ENCODE data around the gene ROBO1.

ROBO1 gene

DNA sequence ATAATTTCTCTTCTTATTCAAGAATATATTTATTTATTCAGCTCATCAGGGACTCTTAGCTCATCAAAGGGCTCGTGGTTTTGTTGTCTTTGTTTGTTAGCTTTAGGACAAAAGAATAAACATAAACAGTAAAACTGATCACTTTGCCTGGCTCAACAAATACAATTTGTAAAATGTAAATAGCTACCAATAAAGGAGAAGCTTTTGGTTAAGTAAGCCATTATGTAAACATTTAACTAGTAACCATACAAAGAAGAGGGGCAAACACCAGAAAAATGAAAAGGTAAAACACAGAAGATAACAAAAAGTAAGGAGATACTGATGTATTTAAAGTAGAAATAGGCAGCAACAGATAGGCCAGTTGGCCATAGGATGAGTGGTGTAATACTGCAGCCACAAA is 761.7 kb downstream of the ROBO1 start:
- TF ChIP-seq, protein P1, sequence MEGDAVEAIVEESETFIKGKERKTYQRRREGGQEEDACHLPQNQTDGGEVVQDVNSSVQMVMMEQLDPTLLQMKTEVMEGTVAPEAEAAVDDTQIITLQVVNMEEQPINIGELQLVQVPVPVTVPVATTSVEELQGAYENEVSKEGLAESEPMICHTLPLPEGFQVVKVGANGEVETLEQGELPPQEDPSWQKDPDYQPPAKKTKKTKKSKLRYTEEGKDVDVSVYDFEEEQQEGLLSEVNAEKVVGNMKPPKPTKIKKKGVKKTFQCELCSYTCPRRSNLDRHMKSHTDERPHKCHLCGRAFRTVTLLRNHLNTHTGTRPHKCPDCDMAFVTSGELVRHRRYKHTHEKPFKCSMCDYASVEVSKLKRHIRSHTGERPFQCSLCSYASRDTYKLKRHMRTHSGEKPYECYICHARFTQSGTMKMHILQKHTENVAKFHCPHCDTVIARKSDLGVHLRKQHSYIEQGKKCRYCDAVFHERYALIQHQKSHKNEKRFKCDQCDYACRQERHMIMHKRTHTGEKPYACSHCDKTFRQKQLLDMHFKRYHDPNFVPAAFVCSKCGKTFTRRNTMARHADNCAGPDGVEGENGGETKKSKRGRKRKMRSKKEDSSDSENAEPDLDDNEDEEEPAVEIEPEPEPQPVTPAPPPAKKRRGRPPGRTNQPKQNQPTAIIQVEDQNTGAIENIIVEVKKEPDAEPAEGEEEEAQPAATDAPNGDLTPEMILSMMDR (IDR thresholded peaks at IDR 0.05) = no peak
- no peak for TF ChIP-seq ZFX (IDR thresholded peaks at IDR 0.05; ENCODE audit: borderline replicate concordance)
- no peak overlapping the region for H3K27ac ChIP-seq

DNA sequence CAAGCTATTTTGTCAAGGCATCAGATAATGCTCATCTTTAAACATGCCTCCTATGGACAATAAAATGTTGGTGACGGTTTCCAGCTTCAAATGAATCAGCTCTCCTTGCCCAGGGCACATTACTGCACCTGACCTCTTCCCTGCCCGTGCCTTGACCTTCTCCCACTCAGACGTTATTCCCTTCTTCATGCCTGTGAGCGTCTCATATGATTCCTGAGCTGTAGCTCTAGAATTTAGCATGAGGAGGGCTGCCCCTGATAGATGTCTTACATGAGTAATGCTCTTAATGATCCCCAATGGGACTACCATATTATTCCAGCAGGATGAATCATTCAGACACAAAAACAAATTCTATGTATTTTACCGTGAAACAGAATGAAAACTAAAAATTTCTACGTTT is 762.7 kb downstream of the ROBO1 start:
- no peak overlapping the region for H3K27ac ChIP-seq
- TF ChIP-seq ZFX (IDR thresholded peaks at IDR 0.05; ENCODE audit: borderline replicate concordance) = no peak
- TF ChIP-seq, protein P1 (IDR thresholded peaks at IDR 0.05) = no peak

DNA sequence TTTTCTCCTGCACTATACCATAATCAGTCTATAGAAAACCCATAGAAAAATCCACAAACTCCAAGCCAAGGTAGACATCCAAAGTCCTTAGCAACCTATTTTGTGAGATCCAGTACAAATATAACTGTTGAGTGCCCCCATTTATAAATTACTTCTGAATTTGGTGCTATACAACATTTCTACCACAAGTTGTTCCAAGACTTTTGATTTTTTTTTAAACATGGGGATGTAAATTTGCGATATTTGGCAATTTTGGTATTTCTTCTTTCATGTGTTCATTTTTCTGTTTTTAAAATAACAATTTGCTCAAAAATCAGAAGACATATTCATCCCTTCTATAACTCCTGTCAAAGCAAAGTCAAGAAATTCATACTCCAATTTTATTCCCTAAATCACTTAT is 763.8 kb downstream of the ROBO1 start:
- H3K27ac ChIP-seq = no peak overlapping the region
- TF ChIP-seq, protein P1 (IDR thresholded peaks at IDR 0.05) = no peak
- TF ChIP-seq ZFX (IDR thresholded peaks at IDR 0.05; ENCODE audit: borderline replicate concordance) = no peak

DNA sequence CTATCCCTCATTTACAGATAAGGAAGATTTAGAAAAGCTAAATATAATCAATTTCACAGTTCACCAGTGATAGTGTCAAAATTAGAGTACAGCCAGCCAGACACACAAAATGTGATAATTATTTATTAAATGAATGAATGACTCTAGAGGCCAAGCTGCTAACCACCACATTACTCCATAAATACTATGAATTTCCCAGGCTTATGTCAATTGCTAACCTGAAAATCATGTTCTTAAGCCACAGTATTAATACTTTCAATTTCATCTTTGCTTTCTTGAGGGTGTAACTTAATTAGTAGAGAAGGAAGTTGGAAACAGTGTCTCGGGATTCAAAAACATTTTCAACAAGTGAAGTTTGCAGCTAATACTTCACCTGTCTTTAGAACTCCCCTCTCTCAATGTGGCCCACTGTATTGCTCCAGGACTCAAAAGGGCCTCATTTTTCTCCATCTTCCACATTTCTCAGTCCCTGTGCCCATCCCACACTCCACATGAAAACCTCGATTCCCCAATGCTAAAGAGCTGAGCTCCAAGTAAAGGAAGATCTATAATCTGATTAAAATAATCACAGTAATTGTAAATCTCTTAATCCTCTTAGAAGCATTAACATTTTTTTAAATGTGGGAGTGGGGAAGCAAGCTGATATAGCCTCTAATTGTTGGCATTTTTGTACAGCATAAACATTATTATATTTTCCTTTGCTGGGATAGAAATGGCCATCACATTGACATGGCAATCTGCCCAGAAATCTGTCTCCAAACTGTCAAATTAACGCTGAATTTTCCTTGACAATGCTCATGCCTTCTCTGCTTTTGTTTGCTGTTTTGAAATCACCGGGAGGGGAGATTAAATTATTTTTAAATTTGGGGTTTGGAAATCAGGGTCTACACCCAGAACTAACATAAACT is 765.1 kb downstream of the ROBO1 start:
- TF ChIP-seq, protein P1 (IDR thresholded peaks at IDR 0.05) = no peak
- TF ChIP-seq ZFX (IDR thresholded peaks at IDR 0.05; ENCODE audit: borderline replicate concordance) = no peak
- no peak overlapping the region for H3K27ac ChIP-seq

- TF ChIP-seq ZFX (IDR thresholded peaks at IDR 0.05; ENCODE audit: borderline replicate concordance) = no peak
- TF ChIP-seq, protein P1 (IDR thresholded peaks at IDR 0.05) = no peak
- no peak overlapping the region for H3K27ac ChIP-seq
Observed at GRCh38 chr3:79001255-79001654, 766.5 kb downstream of the ROBO1 start.

- H3K27ac ChIP-seq = no peak overlapping the region
- no peak for TF ChIP-seq ZFX (IDR thresholded peaks at IDR 0.05; ENCODE audit: borderline replicate concordance)
- TF ChIP-seq, protein P1 (IDR thresholded peaks at IDR 0.05) = no peak
Observed at GRCh38 chr3:78999139-78999538, 768.7 kb downstream of the ROBO1 start.

DNA sequence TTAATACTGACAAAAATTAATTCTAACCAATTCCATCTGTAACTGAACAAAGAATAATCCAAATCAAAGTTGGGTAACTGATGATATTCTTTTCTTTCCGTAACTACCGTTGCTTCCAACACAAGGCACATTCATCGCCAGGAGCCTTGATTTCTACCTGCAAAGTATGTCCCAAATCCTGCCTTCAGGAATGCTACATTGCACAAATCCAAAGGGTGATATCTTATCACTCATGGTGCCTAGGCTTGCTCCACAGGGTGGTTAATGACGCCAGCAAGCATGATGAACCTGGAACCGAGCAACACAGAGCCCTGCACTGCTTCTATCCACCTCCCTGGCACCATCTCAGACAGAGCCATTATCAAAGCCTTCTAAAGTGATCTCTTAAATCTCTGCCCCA is 772.7 kb downstream of the ROBO1 start:
- TF ChIP-seq, protein P1 (IDR thresholded peaks at IDR 0.05) = no peak
- no peak for TF ChIP-seq ZFX (IDR thresholded peaks at IDR 0.05; ENCODE audit: borderline replicate concordance)
- H3K27ac ChIP-seq = no peak overlapping the region
